HL-60 (cell line): ENCODE measurements around the gene HDAC9.

Source experiments
- DNase-seq, 2 experiments: peaks; one replicate each; pipeline ENCODE4 v3.0.0-alpha.2; 2010 to 2020; ENCODE audit warnings: low read depth in 1 of 2, low spot score in 1 of 2
- H3K27ac ChIP-seq: fragments of 250-450 bp; sonication (Bioruptor Pico); replicated peaks from 2 replicates; pipeline ENCODE4 v1.5.1; 2020; ENCODE audit warnings: mild to moderate bottlenecking, moderate library complexity
- H3K27me3 ChIP-seq: fragments of 250-450 bp; sonication (Bioruptor Pico); 2 replicates; pipeline ENCODE4 v1.5.1; 2021; ENCODE audit warnings: mild to moderate bottlenecking, moderate library complexity; ENCODE audit not compliant: insufficient read depth, poor library complexity, severe bottlenecking
- H3K4me3 ChIP-seq: replicated peaks from 2 replicates; pipeline ENCODE4 v1.5.1; 2011; ENCODE audit warnings: mild to moderate bottlenecking, control low read depth, low read length; ENCODE audit not compliant: insufficient read depth
- CTCF ChIP-seq: IDR thresholded peaks from one replicate; pipeline ENCODE4 v1.5.1; 2011; ENCODE audit warnings: low read length, control low read depth, inconsistent platforms; ENCODE audit not compliant: insufficient read depth
- GABPA ChIP-seq: IDR thresholded peaks from 2 replicates; pipeline ENCODE4 v1.6.1; 2012; ENCODE audit warnings: low read depth
- POLR2AphosphoS5 ChIP-seq: IDR thresholded peaks from 2 replicates; pipeline ENCODE4 v1.6.1; 2012; ENCODE audit warnings: low read depth
- SPI1 ChIP-seq: IDR thresholded peaks from 2 replicates; pipeline ENCODE4 v1.6.1; 2012; ENCODE audit warnings: low read depth, mild to moderate bottlenecking, borderline replicate concordance
- TF ChIP-seq, protein P1 (sequence below): IDR thresholded peaks from 2 replicates; pipeline ENCODE4 v1.6.1; 2012; ENCODE audit warnings: low read depth; ENCODE audit not compliant: insufficient replicate concordance

The HDAC9 gene

DNA sequence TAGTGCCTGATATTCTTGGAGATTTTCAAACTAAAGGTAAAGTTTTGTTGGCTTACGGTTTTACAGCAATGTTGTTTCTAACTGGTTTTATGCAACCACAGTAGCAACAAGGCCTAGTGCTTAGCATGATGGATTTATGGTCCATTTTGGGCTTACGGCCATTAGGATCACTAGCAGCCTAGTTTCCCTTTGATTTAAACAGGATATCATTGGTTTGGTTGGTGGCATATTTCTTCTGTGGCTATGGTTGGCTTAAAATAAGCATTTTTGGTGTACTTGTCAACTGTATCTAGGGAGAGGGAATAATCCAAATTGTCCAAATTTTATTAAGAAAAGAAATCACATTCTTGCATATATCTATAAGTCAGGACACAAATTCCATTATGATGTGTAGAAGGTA, 194.0 kb downstream of the HDAC9 start:
- no peak for DNase-seq
- Histone ChIP-seq H3K27ac (no peak overlapping the region), H3K27me3 (no peaks in the 10 kb centered on the region), H3K4me3 (no peak overlapping the region)
- no peak for TF ChIP-seq SPI1
- no peak for TF ChIP-seq POLR2AphosphoS5
- no peak for TF ChIP-seq GABPA
- TF ChIP-seq CTCF: no peak
- TF ChIP-seq, protein P1, sequence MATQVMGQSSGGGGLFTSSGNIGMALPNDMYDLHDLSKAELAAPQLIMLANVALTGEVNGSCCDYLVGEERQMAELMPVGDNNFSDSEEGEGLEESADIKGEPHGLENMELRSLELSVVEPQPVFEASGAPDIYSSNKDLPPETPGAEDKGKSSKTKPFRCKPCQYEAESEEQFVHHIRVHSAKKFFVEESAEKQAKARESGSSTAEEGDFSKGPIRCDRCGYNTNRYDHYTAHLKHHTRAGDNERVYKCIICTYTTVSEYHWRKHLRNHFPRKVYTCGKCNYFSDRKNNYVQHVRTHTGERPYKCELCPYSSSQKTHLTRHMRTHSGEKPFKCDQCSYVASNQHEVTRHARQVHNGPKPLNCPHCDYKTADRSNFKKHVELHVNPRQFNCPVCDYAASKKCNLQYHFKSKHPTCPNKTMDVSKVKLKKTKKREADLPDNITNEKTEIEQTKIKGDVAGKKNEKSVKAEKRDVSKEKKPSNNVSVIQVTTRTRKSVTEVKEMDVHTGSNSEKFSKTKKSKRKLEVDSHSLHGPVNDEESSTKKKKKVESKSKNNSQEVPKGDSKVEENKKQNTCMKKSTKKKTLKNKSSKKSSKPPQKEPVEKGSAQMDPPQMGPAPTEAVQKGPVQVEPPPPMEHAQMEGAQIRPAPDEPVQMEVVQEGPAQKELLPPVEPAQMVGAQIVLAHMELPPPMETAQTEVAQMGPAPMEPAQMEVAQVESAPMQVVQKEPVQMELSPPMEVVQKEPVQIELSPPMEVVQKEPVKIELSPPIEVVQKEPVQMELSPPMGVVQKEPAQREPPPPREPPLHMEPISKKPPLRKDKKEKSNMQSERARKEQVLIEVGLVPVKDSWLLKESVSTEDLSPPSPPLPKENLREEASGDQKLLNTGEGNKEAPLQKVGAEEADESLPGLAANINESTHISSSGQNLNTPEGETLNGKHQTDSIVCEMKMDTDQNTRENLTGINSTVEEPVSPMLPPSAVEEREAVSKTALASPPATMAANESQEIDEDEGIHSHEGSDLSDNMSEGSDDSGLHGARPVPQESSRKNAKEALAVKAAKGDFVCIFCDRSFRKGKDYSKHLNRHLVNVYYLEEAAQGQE: no peak

DNA sequence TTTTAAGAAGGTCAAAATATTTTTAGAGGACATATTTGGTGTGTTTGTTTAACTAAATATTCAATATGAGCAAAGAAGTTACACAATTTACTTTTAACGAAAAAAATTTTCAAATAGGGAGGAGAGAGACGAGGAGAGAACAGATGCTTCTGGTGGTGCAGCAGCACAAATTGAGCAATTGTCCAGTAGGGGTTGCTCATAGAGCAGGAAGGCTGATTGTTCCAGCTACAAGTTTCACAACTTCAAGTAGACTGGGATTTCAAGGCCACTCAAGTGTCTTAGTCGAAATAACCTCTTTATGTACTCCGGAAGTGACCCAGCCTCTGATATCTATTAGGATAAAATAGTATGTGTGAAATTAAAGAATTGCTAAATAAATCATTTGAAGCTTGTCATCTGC, 197.9 kb downstream of the HDAC9 start:
- TF ChIP-seq GABPA (no peak), SPI1 (no peak), CTCF (no peak), POLR2AphosphoS5 (no peak)
- TF ChIP-seq, protein P1: no peak
- DNase-seq: peak in 1 of 2 experiments; percentile 94
- Histone ChIP-seq H3K27ac (no peak overlapping the region), H3K27me3 (no peaks in the 10 kb centered on the region), H3K4me3 (no peak overlapping the region)

DNA sequence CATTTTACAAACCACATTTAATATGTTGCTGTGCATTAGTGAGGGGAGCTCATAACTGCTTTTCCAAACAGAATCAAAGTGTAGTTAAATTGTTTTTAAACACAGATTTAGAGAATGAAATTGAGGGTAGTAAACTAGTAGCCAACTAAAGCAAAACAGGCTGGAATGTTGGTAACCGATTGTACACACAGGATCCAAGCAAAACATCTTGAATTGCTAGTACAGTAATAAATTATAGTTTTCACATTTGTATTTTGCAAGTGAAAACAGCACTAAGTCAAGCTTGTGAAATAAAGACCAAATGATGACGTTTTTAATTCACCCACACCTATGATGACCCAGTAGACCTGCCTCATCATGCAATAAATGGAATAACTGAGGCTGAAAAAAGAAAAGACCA, 198.3 kb downstream of the HDAC9 start:
- Histone ChIP-seq H3K27ac (no peak overlapping the region), H3K4me3 (no peak overlapping the region), H3K27me3 (no peaks in the 10 kb centered on the region)
- no peak for DNase-seq
- TF ChIP-seq GABPA (no peak), CTCF (no peak), POLR2AphosphoS5 (no peak), SPI1 (no peak)
- TF ChIP-seq, protein P1: no peak
